Stimulated activated CD4-positive, alpha-beta T cell treated with anti-CD3 and anti-CD28 coated beads, TNF-alpha, amount 100 ng/mL, for 1 hour (primary cell): ENCODE measurements around the gene CNTN5.
"Not testable (repeated sequence)": the region's sequence is repeated elsewhere in the genome, so short reads cannot be mapped to it uniquely, and the experiment has no call there.

Experiments used
- DNase-seq, 3 donors: peaks; one replicate each; pipeline ENCODE4 v3.0.0-alpha.2; 2020; ENCODE audit warnings: low read depth in 3 of 3, low spot score in 1 of 3

The CNTN5 gene

GRCh38 chr11:100182350-100182749 is 1161.6 kb downstream of the CNTN5 start:
- no peak for DNase-seq

DNA sequence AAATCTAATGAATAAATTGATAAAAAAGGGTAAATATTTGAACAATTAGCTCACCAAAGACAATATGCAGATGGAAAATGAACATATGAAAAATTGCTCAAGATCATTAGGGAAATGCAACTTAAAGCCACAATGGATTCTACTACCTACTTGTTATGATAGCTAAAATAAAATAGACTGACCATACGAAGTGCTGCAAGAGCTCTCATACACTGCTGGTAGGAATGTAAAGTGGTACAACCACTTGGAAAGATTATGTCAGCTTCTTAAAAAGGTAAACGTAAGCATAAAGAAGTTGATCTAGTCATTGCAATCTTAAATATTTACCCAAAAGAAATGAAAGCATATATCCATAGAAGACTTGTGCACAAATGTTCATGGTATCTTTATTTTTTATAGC is 1162.2 kb downstream of the CNTN5 start:
- no peak for DNase-seq

DNA sequence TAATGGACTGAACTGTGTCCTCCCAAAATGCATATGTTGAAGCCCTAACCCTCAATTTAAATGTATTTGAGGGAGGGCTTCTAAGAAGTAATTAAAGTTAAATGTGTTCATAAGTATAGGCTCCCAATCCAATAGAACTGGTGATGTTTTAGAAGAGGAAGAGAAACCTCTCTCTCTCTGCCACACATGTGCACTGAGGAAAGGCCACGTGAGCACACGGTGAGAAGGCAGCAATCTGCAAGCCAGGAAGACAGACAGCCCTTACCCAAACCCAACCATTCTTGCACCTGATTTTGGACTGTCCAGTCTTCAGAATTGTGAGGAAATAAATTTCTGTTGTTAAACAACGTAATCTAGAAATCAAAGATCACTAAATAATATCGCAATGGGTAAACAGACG is 1164.8 kb downstream of the CNTN5 start:
- no peak for DNase-seq

- DNase-seq = no peak
Observed at GRCh38 chr11:100188137-100188783, 1167.5 kb downstream of the CNTN5 start.

DNA sequence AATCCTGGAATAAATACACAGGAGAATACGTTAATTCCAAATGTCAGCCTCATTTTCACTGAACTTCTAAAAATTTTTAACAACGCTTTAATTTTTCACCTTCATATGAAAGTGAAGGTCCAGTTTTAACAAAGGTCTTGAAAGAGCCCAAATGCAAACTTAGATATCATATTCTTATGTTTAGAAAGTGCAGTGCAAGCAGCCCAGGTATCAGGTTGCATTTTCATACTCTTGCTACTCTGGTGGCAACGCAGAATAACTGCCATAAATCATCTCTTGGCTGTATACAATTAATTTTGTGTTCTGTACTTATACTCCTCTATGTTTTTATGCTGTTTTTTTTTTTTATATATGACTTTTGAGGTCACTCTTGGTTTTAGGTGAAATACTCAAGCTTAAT is 1169.6 kb downstream of the CNTN5 start:
- DNase-seq = no peak

GRCh38 chr11:100192181-100192580 is 1171.4 kb downstream of the CNTN5 start:
- DNase-seq = no peak

DNA sequence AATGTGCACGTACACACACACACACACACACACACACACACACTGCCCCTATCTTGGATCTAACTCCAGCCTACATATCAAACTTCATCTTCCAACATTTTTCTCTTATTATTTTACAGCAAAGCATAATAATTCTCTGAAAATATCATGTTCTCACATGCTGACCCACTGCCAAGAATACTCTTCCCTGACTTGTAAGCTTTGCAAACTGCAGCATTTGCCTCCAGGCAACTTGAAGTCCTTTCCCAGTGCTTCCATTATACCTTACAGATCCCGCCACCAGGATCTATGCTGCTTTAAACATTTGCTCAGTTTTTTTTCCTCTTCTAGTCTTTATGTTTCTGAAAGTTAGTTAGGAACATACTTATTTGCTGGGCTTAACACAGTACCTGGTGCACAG is 1183.0 kb downstream of the CNTN5 start:
- no peak for DNase-seq

DNA sequence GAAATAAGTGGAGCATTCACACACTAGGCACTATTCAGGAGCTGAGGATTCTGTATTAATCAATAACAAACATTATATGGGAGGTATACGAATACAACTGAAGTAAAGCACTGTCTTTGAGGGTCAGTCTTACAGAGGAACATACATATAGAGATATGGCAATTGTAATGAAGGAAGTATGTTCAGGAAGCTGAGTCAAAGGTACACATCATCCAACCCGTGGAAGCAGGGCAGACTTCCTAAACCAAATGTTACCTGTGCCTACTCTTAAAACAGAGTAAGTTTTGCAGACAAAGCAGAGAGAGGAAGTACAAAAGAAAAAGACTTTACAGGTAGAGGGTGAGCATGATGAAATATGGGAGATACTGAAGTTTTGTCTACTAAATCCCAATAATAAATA is 1185.2 kb downstream of the CNTN5 start:
- DNase-seq = no peak

- no peak for DNase-seq
Observed at GRCh38 chr11:100208207-100208606, 1187.5 kb downstream of the CNTN5 start.

DNA sequence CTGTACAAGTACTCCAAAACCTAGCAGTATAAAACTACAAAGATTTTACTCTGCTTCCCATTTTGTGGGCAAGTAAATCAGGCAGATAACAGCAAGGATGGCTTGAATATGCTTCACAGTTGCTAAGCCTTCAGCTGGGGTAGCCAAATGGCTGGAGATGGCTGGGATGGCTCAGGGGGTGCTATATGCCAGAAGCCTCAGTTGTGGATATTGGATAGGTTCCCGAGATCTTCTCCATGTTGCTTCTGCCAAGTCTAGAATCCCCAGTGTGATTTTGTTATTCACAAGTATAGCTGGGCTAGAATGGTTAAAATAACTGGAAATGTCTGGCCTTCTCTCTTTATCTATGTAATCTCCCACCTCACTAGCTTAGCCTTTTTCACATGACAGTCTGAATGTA is 1194.0 kb downstream of the CNTN5 start:
- DNase-seq = no peak

DNA sequence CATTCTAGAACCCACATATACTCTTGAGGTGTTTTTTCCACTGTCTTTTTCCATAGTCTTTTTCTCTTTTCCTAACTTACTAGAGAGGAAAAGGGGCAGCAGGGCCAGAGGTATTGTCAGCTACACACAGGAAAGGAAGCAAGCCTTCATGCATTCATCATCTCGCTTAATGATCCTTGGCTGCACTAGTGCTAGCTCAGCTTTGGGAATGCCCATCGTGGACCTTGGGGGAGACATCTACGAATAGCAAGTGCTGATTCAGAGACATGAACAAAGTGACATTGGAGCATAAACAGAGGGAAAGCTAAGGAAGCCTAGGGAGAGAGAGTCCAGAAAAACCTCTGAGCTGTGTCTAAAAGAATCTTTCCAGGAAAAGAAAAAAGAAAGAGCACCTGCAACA is 1200.1 kb downstream of the CNTN5 start:
- no peak for DNase-seq

DNA sequence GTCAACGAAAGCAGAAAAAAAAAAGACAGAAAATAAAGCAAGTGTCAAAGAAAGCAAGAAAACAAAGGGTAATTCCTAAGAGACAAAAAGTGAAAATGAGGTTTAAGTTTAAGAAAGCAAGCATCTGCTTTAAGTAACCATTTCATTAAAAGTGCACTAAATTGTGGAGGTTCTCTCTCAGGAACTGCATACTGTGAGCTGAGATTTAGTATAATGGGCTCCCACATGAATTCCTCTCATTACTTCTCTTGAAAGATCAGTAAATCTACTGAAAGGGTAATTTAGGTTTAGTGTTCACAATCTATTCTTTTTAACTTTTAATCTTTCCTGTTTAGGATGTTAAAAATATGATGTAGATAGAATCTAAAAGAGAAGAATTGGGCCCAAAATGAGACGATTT is 1201.0 kb downstream of the CNTN5 start:
- DNase-seq = no peak

DNA sequence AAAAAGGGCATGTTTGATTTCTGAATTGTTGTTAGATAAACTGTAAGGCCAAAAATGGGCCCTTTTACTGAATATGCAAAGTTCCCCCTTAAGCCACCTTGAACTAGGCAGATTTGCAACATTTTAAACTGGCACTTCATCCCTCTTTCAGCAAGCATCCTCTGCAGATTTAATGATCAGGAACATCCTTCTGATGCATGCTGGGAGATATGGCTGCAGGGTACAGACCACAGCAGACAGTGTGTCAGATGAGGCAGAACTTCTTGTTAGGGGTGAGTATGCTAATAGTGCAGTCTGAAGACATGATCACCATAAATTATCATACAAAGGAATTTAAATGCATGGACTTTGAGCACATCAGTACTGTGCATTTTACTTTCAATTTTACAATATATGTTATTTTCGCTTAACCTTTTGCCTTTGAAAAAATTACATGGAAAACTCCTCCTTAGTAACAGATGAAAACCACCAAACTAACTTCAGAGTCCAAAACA is 1203.8 kb downstream of the CNTN5 start:
- DNase-seq = no peak

- DNase-seq = no peak
Observed at GRCh38 chr11:100229086-100229485, 1208.3 kb downstream of the CNTN5 start.

- DNase-seq = no peak
Observed at GRCh38 chr11:100232006-100232405, 1211.3 kb downstream of the CNTN5 start.

- DNase-seq = no peak
Observed at GRCh38 chr11:100235085-100235484, 1214.3 kb downstream of the CNTN5 start.

DNA sequence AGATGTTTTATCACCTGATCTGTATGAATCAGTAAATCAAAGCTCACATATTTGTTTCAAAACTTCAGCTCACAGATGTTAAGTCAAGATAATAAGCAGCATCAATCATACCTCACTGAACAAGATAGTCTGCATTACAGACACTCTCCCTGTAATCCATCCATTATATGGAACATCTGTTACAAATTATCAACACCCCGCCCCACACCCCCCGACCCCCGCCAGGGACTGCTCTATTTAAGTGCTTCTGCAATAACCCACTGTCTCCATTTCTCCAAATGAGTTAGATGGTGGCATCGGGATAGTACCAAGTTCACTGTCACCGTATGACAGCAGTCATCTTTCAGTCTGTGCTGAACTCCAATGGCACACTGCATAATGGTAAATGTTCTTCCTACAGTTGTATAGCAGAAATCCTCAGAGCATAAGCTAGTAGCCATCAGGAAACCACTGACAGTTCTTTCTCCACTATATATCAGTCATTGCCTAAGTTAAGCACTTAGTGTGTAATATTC is 1219.3 kb downstream of the CNTN5 start:
- no peak for DNase-seq

DNA sequence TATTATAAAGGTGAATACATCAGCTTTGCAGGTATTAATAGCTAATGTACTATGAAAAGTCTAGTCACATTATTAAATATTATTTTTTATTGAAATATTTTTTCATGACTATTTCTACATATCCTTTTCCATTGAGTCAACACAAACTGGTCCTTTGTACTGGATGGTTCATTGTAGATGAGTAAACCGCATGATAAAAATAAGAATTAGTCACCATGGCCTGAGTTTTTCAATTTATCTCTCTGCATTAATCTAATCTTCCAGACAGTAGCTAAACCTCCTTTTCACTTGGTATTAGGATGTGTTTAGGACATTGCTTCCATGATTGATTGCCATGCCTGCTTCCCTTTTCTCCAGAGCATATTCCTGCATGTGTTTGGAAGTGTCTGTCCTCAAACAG is 1227.0 kb downstream of the CNTN5 start:
- no peak for DNase-seq

- DNase-seq = not testable (repeated sequence)
Observed at GRCh38 chr11:100257238-100257803, 1236.6 kb downstream of the CNTN5 start.

GRCh38 chr11:100269516-100269915 is 1248.8 kb downstream of the CNTN5 start:
- DNase-seq = no peak

- DNase-seq = no peak
Observed at GRCh38 chr11:100273066-100273815, 1252.5 kb downstream of the CNTN5 start.

DNA sequence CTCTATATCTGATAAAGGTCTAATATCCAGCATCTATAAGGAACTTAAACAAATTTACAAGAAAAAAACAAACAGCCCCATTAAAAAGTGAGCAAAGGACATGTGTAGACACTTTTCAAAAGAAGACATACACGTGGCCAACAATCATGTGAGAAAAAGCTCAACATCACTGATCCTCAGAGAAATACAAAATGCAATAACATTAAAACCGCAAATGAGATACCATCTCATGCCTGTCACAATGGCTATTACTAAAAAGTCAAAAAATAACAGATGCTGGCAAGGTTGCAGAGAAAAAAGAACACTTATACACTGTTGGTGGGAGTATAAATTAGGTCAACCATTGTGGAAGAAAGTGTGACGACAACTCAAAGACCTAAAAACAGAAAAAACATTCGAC is 1253.7 kb downstream of the CNTN5 start:
- not testable (repeated sequence) for DNase-seq
